Activated CD8-positive, alpha-beta T cell treated with anti-CD3 and anti-CD28 coated beads for 36 hours (primary cell): ENCODE measurements around the gene HINT1. TPM values are rescaled to one million over a fixed set of nuclear protein-coding genes. Genes with fewer than 3 reads are reported as not detected.
A peak's percentile ranks its signal among the peaks of the same experiment; 100 is the strongest.

Source experiments
- ATAC-seq: fragments of 200-7000 bp; cut with Tn5 transposase; one replicate; pipeline ENCODE4 v1.10.0; 2021; ENCODE audit warnings: mild to moderate bottlenecking, moderate library complexity
- CTCF ChIA-PET: fragments of 350-600 bp; sonication (Branson Sonifier 250); formaldehyde crosslinking; loops from one replicate; lab custom pipeline; 2021; ENCODE audit warnings: antibody characterized with exemption; lab: Charles Lee
- POLR2A ChIA-PET: fragments of 350-600 bp; sonication (Branson Sonifier 250); formaldehyde crosslinking; loops from one replicate; lab custom pipeline; 2021; ENCODE audit warnings: antibody characterized with exemption; lab: Charles Lee
- DNase-seq: peaks from one replicate; pipeline ENCODE4 v3.0.0-alpha.2; 2020
- H3K27ac Mint-ChIP-seq: one replicate; pipeline ENCODE4 v1.8.0; 2021; ENCODE audit warnings: mild to moderate bottlenecking, mixed read lengths
- H3K27me3 Mint-ChIP-seq: one replicate; pipeline ENCODE4 v1.8.0; 2021; ENCODE audit warnings: mixed read lengths
- H3K36me3 Mint-ChIP-seq: one replicate; pipeline ENCODE4 v1.8.0; 2021; ENCODE audit warnings: low read depth, mixed read lengths
- H3K4me1 Mint-ChIP-seq: one replicate; pipeline ENCODE4 v1.8.0; 2021; ENCODE audit warnings: low read depth, mixed read lengths
- H3K4me3 Mint-ChIP-seq: one replicate; pipeline ENCODE4 v1.8.0; 2021; ENCODE audit warnings: mild to moderate bottlenecking, moderate library complexity, mixed read lengths
- H3K9me3 Mint-ChIP-seq: one replicate; pipeline ENCODE4 v1.8.0; 2021; ENCODE audit warnings: mixed read lengths
- CTCF ChIP-seq: fragments of 200-600 bp; IDR thresholded peaks from one replicate; pipeline ENCODE4 v1.8.0; 2022; ENCODE audit warnings: antibody characterized with exemption, mild to moderate bottlenecking
- intact Hi-C: fragments of 100-400 bp; cut with micrococcal nuclease; formaldehyde crosslinking; loops from one replicate; pipeline ENCODE4 v1.10.0; 2022
- total RNA-seq, 2 experiments: library from RNA; stranded (reverse); gene quantifications; one replicate each; pipeline ENCODE4 v1.2.3, GENCODE V29; 2021

Gene HINT1
- total RNA-seq, 2 experiments from 2014 or later, result 317 to 322 TPM

- no peak overlapping the region for H3K4me3 Mint-ChIP-seq
Observed at GRCh38 chr5:131109540-131110255, 55.4 kb downstream of the HINT1 start.

More at GRCh38 chr5:131109540-131110255, 55.4 kb downstream of the HINT1 start:
- Mint-ChIP-seq H3K27me3 (no peaks in the 10 kb centered on the region), H3K9me3 (no peaks in the 10 kb centered on the region), H3K27ac (no peak overlapping the region), H3K4me1 (peaks cover 8% of the 10 kb centered on the region), H3K36me3 (no peaks in the 10 kb centered on the region)
- peak; percentile 50 for DNase-seq
- POLR2A ChIA-PET, result no interaction called here
- TF ChIP-seq CTCF, result peak; percentile 87
- peak; percentile 82 for ATAC-seq
- CTCF ChIA-PET, result interaction anchor here (1.1 to 3.8 kb wide), 4 partner anchors 11 to 239 kb away, joined by 3 to 30 read pairs (median 3); no protein-coding TSS in a partner anchor
- intact Hi-C loops, result loop anchor here (1.0 kb wide), 1 partner anchor 238 kb away; no protein-coding TSS in a partner anchor

Other genes starting within 250 kb of the HINT1 start
- 10 to 100 TPM; 23.2 to 24.0 TPM for gene LYRM7, start 5.7 kb upstream of the HINT1 start, total RNA-seq
- 100 to 1,000 TPM; 100 to 102 TPM for gene CDC42SE2, start 98.8 kb upstream of the HINT1 start, total RNA-seq